GM21447 (cell line): Measurements from ENCODE around the gene TMPRSS11E.
A peak's percentile ranks its signal among the peaks of the same experiment; 100 is the strongest.
"Not testable (repeated sequence)": the region's sequence is repeated elsewhere in the genome, so short reads cannot be mapped to it uniquely, and the experiment has no call there.

Experiments
- ATAC-seq: cut with Tn5 transposase; IDR thresholded peaks from one replicate; pipeline ENCODE4 v1.9.1; 2021; ENCODE audit not compliant: unreplicated experiment

TMPRSS11E gene

GRCh38 chr4:68447201-68447600, at the start of gene TMPRSS11E:
TSS of gene TMPRSS11E (plus strand) at chr4:68447463. CDS start at chr4:68447513, 50 bp downstream.
- ATAC-seq, result no peak

GRCh38 chr4:68399306-68399705, 48.0 kb upstream of the TMPRSS11E start:
- no peak for ATAC-seq

- no peak for ATAC-seq
Measured at GRCh38 chr4:68401231-68401630, 46.0 kb upstream of the TMPRSS11E start.

- ATAC-seq, result no peak
Measured at GRCh38 chr4:68404153-68404552, 43.1 kb upstream of the TMPRSS11E start.

GRCh38 chr4:68405718-68406478, 41.4 kb upstream of the TMPRSS11E start:
- not testable (repeated sequence) for ATAC-seq

GRCh38 chr4:68406479-68406859, 40.8 kb upstream of the TMPRSS11E start:
- ATAC-seq, result no peak

- ATAC-seq, result not testable (repeated sequence)
Measured at GRCh38 chr4:68407015-68407867, 40.0 kb upstream of the TMPRSS11E start.

GRCh38 chr4:68407868-68408190, 39.4 kb upstream of the TMPRSS11E start:
- no peak for ATAC-seq

GRCh38 chr4:68410149-68410548, 37.1 kb upstream of the TMPRSS11E start:
- no peak for ATAC-seq

- ATAC-seq, result no peak
Measured at GRCh38 chr4:68410643-68411042, 36.6 kb upstream of the TMPRSS11E start.

GRCh38 chr4:68412031-68412430, 35.2 kb upstream of the TMPRSS11E start:
- not testable (repeated sequence) for ATAC-seq

GRCh38 chr4:68416591-68416990, 30.7 kb upstream of the TMPRSS11E start:
- ATAC-seq, result no peak

- no peak for ATAC-seq
Measured at GRCh38 chr4:68426516-68426915, 20.7 kb upstream of the TMPRSS11E start.

- ATAC-seq, result no peak
Measured at GRCh38 chr4:68430337-68430736, 16.9 kb upstream of the TMPRSS11E start.

- no peak for ATAC-seq
Measured at GRCh38 chr4:68432320-68432719, 14.9 kb upstream of the TMPRSS11E start.

GRCh38 chr4:68433582-68433981, 13.7 kb upstream of the TMPRSS11E start:
- ATAC-seq, result no peak

- no peak for ATAC-seq
Measured at GRCh38 chr4:68434277-68434676, 13.0 kb upstream of the TMPRSS11E start.

GRCh38 chr4:68434836-68435235, 12.4 kb upstream of the TMPRSS11E start:
- no peak for ATAC-seq

- no peak for ATAC-seq
Measured at GRCh38 chr4:68445111-68445510, 2.2 kb upstream of the TMPRSS11E start.

- ATAC-seq, result peak; percentile 91
Measured at GRCh38 chr4:68451246-68452211, 4.3 kb downstream of the TMPRSS11E start.

GRCh38 chr4:68460085-68460484, 12.8 kb downstream of the TMPRSS11E start:
- no peak for ATAC-seq
